ENCODE data around the gene PDZRN4. TPM values are rescaled to one million over a fixed set of nuclear protein-coding genes. Genes with fewer than 3 reads are reported as not detected.

PDZRN4 gene
- total RNA-seq, 6 donors from 2014 or later = 0.17 to 1.3 (median 0.61) TPM; not detected in 1

GRCh38 chr12:41407232-41407799, 219.2 kb downstream of the PDZRN4 start:
- ATAC-seq (ENCODE audit: low FRiP score in 2 of 2) (no peak), DNase-seq (no peak)
- H3K36me3 ChIP-seq = no peaks in the 10 kb centered on the region
- H3K4me1 ChIP-seq = no peaks in the 10 kb centered on the region
- TF ChIP-seq, protein P1, sequence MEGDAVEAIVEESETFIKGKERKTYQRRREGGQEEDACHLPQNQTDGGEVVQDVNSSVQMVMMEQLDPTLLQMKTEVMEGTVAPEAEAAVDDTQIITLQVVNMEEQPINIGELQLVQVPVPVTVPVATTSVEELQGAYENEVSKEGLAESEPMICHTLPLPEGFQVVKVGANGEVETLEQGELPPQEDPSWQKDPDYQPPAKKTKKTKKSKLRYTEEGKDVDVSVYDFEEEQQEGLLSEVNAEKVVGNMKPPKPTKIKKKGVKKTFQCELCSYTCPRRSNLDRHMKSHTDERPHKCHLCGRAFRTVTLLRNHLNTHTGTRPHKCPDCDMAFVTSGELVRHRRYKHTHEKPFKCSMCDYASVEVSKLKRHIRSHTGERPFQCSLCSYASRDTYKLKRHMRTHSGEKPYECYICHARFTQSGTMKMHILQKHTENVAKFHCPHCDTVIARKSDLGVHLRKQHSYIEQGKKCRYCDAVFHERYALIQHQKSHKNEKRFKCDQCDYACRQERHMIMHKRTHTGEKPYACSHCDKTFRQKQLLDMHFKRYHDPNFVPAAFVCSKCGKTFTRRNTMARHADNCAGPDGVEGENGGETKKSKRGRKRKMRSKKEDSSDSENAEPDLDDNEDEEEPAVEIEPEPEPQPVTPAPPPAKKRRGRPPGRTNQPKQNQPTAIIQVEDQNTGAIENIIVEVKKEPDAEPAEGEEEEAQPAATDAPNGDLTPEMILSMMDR (IDR thresholded peaks at IDR 0.05) = no peak
- TF ChIP-seq POLR2AphosphoS5 (IDR thresholded peaks at IDR 0.05) (no peak), EP300 (IDR thresholded peaks at IDR 0.05) (no peak), POLR2A (IDR thresholded peaks at IDR 0.05) (no peak)
- 30 to 52% methylated on average over 3 of the region's 3 CpGs for WGBS, 2 donors
- no peak overlapping the region for H3K4me3 ChIP-seq
- H3K9me3 ChIP-seq = no peaks in the 10 kb centered on the region
- H3K27me3 ChIP-seq = no peaks in the 10 kb centered on the region
- no peak overlapping the region for H3K27ac ChIP-seq

DNA sequence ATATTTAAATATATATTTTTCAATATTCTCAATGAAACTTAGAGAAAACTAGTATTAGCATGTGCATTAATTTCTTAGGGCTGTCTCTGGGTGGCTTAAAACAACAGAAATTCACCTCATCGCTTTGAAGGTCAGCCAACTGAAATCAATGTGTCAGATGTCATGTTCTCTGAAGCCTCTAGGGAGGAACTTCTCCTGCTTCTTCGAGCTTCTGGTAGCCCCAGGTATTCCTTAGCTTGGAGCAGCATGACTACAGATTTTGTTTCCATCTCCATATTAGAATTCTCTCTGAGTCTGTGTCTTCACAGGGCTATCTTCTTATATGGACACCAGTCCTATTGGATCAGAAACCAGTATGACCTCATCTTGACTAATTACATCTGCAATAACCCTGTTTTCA, 221.5 kb downstream of the PDZRN4 start:
- Histone ChIP-seq H3K4me1 (no peaks in the 10 kb centered on the region), H3K4me3 (no peak overlapping the region), H3K27ac (no peak overlapping the region), H3K9me3 (no peaks in the 10 kb centered on the region), H3K36me3 (no peaks in the 10 kb centered on the region), H3K27me3 (no peaks in the 10 kb centered on the region)
- no peak for ATAC-seq (ENCODE audit: low FRiP score in 2 of 2)
- 85 to 93% methylated on average over 2 of the region's 2 CpGs for WGBS, 2 donors
- DNase-seq = no peak
- no peak for TF ChIP-seq POLR2AphosphoS5 (IDR thresholded peaks at IDR 0.05)
- TF ChIP-seq, protein P1 (IDR thresholded peaks at IDR 0.05) = no peak
- no peak for TF ChIP-seq POLR2A (IDR thresholded peaks at IDR 0.05)
- TF ChIP-seq EP300 (IDR thresholded peaks at IDR 0.05) = no peak

DNA sequence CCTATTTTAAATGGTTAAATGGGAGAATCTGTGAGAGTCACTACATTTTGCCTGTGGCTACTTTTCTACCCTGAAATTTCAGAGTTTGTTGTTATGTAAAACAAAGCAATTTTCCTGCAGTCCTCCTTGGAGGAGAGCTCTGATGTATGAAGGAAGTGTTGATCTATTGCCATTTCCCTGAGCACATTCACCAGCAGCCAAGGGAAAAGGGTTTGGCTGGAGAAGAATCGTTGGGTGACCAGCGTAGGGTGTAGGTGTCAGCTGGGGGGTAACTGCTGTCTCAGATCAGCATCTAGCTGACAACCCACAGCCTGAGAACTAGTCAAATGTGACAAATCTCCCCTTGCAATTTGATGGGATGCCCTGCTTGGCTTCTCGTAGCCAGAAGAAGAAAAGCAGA, 230.5 kb downstream of the PDZRN4 start:
- no peaks in the 10 kb centered on the region for H3K27me3 ChIP-seq
- no peaks in the 10 kb centered on the region for H3K4me1 ChIP-seq
- no peaks in the 10 kb centered on the region for H3K9me3 ChIP-seq
- 50 to 56% methylated on average over 3 of the region's 3 CpGs for whole genome bisulfite sequencing, 2 donors
- no peaks in the 10 kb centered on the region for H3K36me3 ChIP-seq
- ATAC-seq (ENCODE audit: low FRiP score in 2 of 2) (no peak), DNase-seq (no peak)
- no peak for TF ChIP-seq POLR2A (IDR thresholded peaks at IDR 0.05)
- no peak for TF ChIP-seq EP300 (IDR thresholded peaks at IDR 0.05)
- TF ChIP-seq, protein P1 (IDR thresholded peaks at IDR 0.05) = no peak
- no peak for TF ChIP-seq POLR2AphosphoS5 (IDR thresholded peaks at IDR 0.05)
- H3K4me3 ChIP-seq = no peak overlapping the region
- no peak overlapping the region for H3K27ac ChIP-seq

GRCh38 chr12:41419131-41419893, 231.2 kb downstream of the PDZRN4 start:
- Histone ChIP-seq H3K36me3 (no peaks in the 10 kb centered on the region), H3K27me3 (no peaks in the 10 kb centered on the region), H3K4me1 (no peaks in the 10 kb centered on the region), H3K27ac (no peak overlapping the region), H3K9me3 (no peaks in the 10 kb centered on the region), H3K4me3 (no peak overlapping the region)
- ATAC-seq (ENCODE audit: low FRiP score in 2 of 2) (no peak), DNase-seq (no peak)
- WGBS, 2 donors = 76 to 85% methylated on average over 4 of the region's 4 CpGs
- no peak for TF ChIP-seq POLR2A (IDR thresholded peaks at IDR 0.05)
- TF ChIP-seq, protein P1 (IDR thresholded peaks at IDR 0.05) = no peak
- TF ChIP-seq EP300 (IDR thresholded peaks at IDR 0.05) = no peak
- TF ChIP-seq POLR2AphosphoS5 (IDR thresholded peaks at IDR 0.05) = no peak
